ENCODE results near the gene ABCD1.
"Not testable (repeated sequence)": the region's sequence is repeated elsewhere in the genome, so short reads cannot be mapped to it uniquely, and the experiment has no call there.

Gene ABCD1

DNA sequence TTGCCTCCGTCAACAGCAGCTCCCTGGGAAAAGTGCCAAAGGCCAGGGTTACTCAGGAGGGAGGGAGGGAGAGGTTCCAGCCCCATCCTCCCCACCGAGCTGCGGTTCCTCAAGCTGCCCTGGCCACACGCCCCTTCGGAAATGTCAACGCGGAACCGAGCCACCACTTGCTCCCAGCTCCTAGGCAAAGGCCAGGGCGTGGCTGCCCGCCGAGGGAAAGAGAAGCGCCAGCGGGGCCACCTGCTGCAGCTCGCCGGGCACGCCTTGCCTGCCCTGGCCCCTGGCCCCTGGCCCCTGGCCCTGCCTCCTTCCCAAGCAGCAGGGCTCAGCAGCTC, 21.7 kb upstream of the ABCD1 start:
- no peak for DNase-seq (ENCODE audit: low spot score)
- TF ChIP-seq, protein P1, sequence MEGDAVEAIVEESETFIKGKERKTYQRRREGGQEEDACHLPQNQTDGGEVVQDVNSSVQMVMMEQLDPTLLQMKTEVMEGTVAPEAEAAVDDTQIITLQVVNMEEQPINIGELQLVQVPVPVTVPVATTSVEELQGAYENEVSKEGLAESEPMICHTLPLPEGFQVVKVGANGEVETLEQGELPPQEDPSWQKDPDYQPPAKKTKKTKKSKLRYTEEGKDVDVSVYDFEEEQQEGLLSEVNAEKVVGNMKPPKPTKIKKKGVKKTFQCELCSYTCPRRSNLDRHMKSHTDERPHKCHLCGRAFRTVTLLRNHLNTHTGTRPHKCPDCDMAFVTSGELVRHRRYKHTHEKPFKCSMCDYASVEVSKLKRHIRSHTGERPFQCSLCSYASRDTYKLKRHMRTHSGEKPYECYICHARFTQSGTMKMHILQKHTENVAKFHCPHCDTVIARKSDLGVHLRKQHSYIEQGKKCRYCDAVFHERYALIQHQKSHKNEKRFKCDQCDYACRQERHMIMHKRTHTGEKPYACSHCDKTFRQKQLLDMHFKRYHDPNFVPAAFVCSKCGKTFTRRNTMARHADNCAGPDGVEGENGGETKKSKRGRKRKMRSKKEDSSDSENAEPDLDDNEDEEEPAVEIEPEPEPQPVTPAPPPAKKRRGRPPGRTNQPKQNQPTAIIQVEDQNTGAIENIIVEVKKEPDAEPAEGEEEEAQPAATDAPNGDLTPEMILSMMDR (IDR thresholded peaks at IDR 0.05): no peak
- Histone ChIP-seq H3K27ac (no peak overlapping the region), H3K4me3 (no peak overlapping the region)

DNA sequence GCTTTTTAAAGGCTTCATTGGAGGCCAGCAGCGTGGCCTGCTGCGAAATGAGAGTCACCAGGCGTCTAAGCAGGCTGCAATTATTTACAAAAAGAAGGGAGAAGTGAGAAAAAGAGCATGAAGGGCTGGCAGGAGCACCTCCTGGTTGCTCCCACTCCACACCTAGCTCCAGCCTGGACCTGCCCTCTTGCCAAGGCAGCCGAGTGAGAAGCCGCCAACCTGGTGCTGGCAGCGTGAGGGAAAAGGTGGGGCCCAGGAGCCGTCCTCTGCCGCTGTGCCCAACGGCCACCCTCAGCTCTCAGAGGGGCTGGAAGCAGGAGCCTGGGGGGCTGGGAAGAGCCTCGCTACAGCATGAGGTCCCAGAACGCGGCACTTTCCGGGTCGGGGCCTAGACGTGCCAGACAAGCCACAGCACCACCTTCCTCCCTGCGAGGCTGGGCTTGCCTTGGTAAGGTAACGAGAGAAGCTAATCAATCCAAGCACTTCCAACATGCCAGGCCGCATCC, 20.6 kb upstream of the ABCD1 start:
- Histone ChIP-seq H3K4me3 (no peak overlapping the region), H3K27ac (no peak overlapping the region)
- DNase-seq (ENCODE audit: low spot score): no peak
- TF ChIP-seq, protein P1 (IDR thresholded peaks at IDR 0.05): no peak

DNA sequence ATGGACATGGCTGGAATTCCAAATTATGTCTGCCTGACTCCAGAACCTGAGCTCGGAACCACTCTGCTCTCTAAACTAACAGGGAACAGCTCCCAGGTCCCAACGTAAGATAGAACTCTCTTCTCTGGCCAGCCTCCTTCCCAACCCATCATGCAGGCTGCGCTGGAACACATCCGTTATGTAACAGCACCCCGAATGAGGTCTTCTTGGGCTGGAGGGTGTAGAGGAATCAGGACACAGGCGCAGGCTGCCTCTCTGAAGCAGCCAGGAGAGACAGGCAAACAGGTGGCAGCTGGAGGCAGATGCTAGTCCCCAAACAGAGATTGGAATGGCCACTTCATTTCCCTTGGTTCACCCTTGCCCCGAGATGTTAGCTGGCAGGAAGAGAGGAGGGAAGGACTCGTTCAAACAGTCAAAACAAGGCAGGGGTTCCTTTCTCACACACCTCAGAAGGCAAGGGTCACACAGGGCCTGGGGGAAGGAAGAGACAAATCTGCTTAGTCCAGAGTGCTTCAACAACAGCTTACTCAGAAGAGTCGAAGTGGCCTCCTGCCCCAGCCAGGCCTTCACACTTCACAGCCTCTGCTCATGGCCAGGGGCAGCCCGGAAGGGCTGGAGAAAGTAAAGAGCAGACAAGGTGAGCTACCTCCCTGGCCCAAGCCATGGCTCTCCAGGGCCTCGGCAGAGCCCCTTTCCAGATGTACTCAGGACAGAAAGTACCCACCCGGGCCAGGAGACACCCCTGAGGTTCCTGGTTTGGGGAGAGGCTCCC, 19.8 kb upstream of the ABCD1 start:
- not testable (repeated sequence) for DNase-seq (ENCODE audit: low spot score); H3K4me3 ChIP-seq
- peak overlapping the region in 1 of 2 donors; percentile 40 for H3K27ac ChIP-seq

DNA sequence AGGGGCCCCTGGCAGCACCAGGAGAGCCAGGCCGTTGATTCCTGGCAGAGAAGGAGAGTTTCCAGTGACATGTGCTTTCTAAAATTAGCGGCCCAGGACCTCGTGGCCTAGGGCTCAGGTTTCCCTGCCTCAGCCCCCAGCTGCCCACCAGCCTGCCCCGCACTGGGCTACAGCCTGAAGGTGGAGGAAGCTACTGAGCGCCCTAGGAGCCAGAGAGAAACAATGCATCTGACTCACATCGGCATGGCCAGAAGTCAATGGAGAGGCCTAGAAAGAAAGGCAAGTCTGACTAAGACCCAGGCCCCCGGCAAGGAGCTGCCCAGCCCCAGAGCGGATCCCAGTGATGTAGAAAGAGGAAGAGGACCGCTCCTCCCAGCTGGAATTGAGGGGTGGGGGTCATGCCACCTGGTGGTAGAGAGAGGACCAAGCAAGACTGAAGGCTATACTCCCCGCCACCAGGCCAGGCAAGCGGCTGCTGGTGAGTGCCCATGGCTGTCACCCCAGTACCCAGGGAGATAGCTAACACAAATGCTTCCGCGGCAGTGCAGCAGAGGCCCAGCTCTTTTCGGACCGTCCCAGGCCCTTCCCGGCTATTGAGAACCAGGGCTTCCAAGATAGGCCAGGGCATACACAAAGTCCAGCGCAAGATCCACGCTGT, 19.1 kb upstream of the ABCD1 start:
- peak overlapping the region in 1 of 2 donors; percentile 40 for H3K27ac ChIP-seq
- not testable (repeated sequence) for DNase-seq (ENCODE audit: low spot score); H3K4me3 ChIP-seq

DNA sequence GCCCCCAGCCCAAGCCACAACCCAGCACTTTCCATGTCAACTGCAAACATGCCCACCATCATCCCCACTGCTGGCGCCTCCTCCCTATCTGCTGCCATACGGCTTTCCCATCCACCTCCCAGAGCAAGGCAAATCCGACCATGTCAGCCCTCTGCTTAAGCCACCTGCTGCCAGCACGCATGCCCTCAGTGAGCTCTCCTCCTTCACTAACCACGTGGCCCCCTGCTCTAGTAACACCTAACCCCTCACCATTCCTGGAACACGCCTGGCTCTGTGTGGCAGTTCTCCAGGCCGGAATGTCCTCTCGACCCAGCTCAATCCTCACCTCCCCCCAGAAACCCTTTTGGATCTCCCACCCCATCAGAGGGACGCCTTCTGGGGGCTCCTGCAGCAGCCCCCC, 17.9 kb upstream of the ABCD1 start:
- no peak for DNase-seq (ENCODE audit: low spot score)
- TF ChIP-seq, protein P1 (IDR thresholded peaks at IDR 0.05): no peak
- Histone ChIP-seq H3K27ac (no peak overlapping the region), H3K4me3 (no peak overlapping the region)

DNA sequence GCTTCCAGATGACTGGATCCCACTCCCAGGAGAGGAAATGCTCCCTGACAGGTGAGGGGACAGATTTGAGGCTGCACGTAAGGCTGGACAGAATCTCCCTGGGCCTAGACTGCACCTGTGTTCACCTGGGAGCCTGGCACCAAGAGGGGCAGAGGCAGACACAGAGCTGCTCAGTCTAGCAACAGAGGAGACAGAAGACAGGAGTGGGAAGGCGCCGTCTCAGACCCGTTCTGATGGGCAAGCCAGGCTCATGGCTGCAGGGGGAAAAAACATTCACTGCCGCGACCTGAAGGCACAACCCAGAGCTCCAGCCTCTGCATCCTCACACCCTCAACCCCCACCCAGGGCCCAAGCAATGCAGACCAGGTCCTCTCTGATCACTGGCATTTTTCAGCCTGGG, 17.2 kb upstream of the ABCD1 start:
- TF ChIP-seq, protein P1 (IDR thresholded peaks at IDR 0.05): no peak
- Histone ChIP-seq H3K27ac (no peak overlapping the region), H3K4me3 (no peak overlapping the region)
- peak; percentile 53 for DNase-seq (ENCODE audit: low spot score)

DNA sequence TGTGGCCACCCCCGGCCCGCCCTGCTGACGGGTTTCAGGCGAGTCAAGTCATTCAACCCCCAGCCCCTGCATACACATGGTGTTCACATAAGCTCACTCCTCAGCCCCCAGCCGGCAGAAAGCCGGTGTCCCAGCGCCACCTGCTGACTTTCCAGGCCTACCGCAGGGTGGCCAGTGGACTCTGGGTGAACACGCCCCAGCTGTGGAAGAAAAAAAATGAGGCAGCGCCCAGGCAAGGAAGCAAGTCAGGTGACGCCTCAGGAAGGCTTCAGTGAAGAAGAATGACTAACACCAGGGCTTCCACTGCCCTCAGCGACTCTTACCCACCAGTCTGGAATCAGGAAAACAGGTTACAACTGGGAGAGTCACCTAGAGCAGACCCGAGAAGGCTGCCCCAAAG, 16.2 kb upstream of the ABCD1 start:
- H3K27ac ChIP-seq: no peak overlapping the region
- TF ChIP-seq, protein P1 (IDR thresholded peaks at IDR 0.05): peak; percentile 45
- no peak overlapping the region for H3K4me3 ChIP-seq
- DNase-seq (ENCODE audit: low spot score): peak; percentile 80

Measured in coronary artery (tissue), 2 donors.